Fibroblast of villous mesenchyme (primary cell): Measurements from ENCODE around the gene ERLEC1. TPM values are rescaled to one million over a fixed set of nuclear protein-coding genes. Genes with fewer than 3 reads are reported as not detected.
"Not testable (repeated sequence)": the region's sequence is repeated elsewhere in the genome, so short reads cannot be mapped to it uniquely, and the experiment has no call there.

Source experiments
- DNase-seq: peaks from one replicate; pipeline ENCODE4 v3.0.0-alpha.2; 2010; ENCODE audit warnings: low read depth
- H3K4me3 ChIP-seq: 2 replicates; pipeline ENCODE4 v1.5.1; 2011; ENCODE audit warnings: low read depth, mild to moderate bottlenecking, low read length
- total RNA-seq: library from RNA; depleted of rRNA; stranded (reverse); fragments of >200 nt; gene quantifications from 2 replicates; pipeline ENCODE4 v1.2.3, GENCODE V29; 2012
- TF ChIP-seq, protein P1 (sequence below): IDR thresholded peaks from 2 replicates; pipeline ENCODE4 v1.5.1; 2012; ENCODE audit warnings: low read depth, mild to moderate bottlenecking, low read length; ENCODE audit not compliant: insufficient read depth

ERLEC1 gene
- total RNA-seq, 1 donor: 145 TPM

DNA sequence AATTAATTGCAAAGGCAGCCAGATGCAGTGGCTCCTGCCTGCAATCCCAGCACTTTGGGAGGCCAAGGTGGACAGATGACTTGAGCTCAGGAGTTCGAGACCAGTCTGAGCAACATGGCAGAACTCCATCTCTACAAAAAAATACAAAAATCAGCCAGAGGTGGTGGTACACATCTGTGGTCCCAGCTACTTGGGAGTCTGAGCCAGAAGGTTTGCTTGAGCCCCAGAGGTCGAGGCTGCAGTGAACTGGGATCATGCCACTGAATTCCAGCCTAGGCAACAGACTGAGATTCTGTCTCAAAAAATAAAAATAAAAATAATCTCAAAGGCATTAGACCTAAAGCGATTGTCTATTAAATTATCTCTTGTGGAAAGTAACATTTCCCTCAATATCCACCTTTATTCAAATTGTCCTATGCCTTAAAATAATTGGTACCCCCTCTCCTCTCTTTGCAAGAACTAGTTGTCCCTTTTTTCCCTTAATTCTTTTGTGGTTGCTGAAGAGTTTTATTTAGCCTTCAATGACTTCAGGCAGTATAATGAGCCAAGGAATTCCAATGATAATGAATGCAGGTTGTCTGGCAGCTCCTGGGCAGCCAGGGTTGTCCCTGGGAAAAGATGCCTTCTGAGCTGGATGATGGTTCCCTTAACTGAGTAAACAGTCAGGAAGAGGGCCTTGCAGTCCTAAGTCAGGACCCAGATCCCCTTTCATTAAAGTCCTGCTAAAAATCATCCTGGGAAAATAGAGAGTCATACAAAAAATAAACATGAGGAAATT lies 40.7 kb downstream of the ERLEC1 start:
- TF ChIP-seq, protein P1, sequence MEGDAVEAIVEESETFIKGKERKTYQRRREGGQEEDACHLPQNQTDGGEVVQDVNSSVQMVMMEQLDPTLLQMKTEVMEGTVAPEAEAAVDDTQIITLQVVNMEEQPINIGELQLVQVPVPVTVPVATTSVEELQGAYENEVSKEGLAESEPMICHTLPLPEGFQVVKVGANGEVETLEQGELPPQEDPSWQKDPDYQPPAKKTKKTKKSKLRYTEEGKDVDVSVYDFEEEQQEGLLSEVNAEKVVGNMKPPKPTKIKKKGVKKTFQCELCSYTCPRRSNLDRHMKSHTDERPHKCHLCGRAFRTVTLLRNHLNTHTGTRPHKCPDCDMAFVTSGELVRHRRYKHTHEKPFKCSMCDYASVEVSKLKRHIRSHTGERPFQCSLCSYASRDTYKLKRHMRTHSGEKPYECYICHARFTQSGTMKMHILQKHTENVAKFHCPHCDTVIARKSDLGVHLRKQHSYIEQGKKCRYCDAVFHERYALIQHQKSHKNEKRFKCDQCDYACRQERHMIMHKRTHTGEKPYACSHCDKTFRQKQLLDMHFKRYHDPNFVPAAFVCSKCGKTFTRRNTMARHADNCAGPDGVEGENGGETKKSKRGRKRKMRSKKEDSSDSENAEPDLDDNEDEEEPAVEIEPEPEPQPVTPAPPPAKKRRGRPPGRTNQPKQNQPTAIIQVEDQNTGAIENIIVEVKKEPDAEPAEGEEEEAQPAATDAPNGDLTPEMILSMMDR: no peak
- no peak for DNase-seq

DNA sequence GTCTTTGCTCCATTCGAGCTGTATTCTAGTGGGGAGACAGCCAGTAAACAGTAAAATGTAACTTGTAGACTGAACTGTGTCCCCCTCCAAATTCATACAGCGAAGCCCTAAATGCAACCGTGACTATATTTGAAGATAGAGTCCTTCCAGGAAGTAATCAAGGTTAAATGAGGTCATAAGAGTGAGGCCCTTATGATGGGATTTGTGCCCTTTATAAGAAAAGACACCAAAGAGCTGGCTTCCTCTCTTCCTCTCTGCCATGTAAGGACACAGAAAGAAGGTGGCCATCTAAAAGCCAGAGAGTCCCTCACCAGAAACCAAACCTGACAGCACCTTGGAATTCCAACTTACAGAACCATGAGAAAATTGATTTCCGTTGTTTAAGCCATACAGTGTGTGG lies 41.5 kb downstream of the ERLEC1 start:
- TF ChIP-seq, protein P1: no peak
- DNase-seq: no peak

More for the DNA sequence above, 40.7 kb downstream of the ERLEC1 start:
- H3K4me3 ChIP-seq: no peak overlapping the region

DNA sequence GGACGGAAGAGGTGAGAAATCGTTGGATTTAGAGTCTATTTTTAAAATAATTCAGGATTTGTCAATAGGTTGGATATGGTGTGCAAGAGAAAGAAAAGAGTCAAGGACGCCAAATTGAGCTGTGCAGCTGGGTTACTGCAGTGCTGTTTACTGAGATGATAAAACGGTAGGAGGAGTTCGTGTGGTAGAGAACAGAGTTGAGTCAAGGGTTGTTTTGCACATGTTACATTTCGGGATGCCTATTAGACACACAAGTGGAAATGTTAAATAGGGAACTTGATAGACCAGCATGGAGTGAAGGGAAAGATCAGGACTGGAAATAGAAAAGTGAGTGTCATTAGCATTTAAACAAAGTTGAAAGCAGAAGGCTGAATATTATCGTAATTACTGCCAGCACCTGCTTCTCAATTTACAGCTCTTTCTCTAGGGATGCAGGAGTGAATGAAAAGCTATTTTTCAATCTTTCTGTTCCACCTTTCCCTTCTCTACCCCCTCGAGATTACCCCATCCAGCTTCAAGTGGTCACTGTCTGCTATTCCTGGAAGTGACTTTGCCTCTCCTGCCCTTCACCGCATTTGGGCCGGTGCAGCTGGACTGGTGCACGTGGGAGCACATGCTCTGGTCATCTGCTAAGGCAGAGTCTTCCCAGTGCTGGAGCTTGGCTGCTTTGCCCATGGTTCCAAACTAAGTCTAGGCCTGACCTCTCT lies 42.6 kb downstream of the ERLEC1 start:
- DNase-seq: no peak
- TF ChIP-seq, protein P1: no peak

More for the DNA sequence above, 41.5 kb downstream of the ERLEC1 start:
- H3K4me3 ChIP-seq: no peak overlapping the region

GRCh38 chr2:53829980-53830290 lies 43.1 kb downstream of the ERLEC1 start:
- H3K4me3 ChIP-seq, DNase-seq: not testable (repeated sequence)

More for the DNA sequence above, 42.6 kb downstream of the ERLEC1 start:
- no peak overlapping the region for H3K4me3 ChIP-seq

DNA sequence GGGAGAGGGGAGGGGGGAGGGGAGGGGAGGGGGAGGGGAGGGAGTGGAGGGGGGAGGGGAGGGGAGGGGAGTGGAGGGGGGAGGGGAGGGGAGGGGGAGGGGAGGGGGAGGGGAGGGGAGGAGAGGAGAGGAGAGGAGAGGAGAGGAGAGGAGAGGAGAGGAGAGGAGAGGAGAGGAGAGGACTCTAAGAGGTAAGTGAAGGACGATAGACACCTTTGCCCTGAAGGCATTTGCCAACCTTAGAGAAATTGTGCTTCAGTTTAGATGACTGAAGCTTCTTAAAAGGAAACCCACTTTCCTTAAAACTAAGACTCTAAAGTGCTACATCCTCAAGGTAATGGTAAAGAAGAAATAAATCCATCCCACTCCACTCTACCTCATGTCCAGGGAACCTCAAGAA lies 53.7 kb downstream of the ERLEC1 start:
- TF ChIP-seq, protein P1: no peak
- no peak for DNase-seq
- H3K4me3 ChIP-seq: no peak overlapping the region

GRCh38 chr2:53841651-53842050 lies 54.8 kb downstream of the ERLEC1 start:
- DNase-seq, H3K4me3 ChIP-seq: not testable (repeated sequence)

GRCh38 chr2:53842891-53843290 lies 56.0 kb downstream of the ERLEC1 start:
- TF ChIP-seq, protein P1: no peak
- no peak overlapping the region for H3K4me3 ChIP-seq
- no peak for DNase-seq

- no peak overlapping the region for H3K4me3 ChIP-seq
- DNase-seq: no peak
- TF ChIP-seq, protein P1: no peak
Measured at GRCh38 chr2:53843595-53843994, 56.8 kb downstream of the ERLEC1 start.
